ENCODE measurements around the gene CHM. TPM values are rescaled to one million over a fixed set of nuclear protein-coding genes. Genes with fewer than 3 reads are reported as not detected.

Gene CHM, protein sequence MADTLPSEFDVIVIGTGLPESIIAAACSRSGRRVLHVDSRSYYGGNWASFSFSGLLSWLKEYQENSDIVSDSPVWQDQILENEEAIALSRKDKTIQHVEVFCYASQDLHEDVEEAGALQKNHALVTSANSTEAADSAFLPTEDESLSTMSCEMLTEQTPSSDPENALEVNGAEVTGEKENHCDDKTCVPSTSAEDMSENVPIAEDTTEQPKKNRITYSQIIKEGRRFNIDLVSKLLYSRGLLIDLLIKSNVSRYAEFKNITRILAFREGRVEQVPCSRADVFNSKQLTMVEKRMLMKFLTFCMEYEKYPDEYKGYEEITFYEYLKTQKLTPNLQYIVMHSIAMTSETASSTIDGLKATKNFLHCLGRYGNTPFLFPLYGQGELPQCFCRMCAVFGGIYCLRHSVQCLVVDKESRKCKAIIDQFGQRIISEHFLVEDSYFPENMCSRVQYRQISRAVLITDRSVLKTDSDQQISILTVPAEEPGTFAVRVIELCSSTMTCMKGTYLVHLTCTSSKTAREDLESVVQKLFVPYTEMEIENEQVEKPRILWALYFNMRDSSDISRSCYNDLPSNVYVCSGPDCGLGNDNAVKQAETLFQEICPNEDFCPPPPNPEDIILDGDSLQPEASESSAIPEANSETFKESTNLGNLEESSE
- polyA plus RNA-seq: 1 to 10 TPM; 5.8 to 9.7 (median 5.9) TPM

DNA sequence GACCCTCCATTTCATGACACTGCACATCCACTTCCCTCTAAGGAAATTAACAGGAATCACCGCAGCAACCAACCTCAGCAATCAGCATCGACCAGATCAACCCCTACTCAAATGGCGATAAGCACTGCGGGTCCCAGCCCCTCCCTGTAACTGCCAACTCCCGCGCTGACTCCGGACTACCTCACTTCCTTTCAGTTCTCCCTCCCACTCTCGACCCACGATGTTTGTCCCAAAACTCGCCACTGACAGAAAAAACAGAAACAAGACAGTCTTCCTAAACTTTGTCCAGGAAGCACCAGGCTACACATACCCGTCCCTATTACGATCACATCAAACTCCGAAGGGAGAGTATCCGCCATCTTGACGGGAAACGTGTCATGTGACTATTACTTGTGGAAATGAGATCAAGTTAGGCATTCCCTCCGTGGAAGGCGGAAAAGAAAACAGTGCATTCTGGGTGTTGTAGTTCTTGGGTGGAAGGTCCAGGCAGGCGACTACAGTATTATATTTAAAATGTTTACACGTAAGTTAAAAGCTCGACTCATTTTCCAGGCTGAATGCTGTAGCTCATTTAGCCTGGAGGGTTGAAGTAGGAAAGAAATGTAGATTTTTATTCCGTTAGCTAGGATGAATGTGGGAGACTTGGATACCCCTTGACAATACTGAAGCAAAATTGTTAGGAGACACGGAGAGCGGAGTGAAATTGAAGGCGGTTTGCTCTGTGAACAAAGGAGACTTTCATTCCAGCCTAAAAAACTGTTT is at the start of gene CHM:
TSS of gene CHM (minus strand) at position 385 of the 762 bp plus-strand sequence. CDS start at position 359, 26 bp downstream.
- H3K27me3 Mint-ChIP-seq (ENCODE audit: low read depth in 3 of 3): peaks cover 2 to 10% (median 4%) of the 10 kb centered on the region in 3 donors
- H3K36me3 Mint-ChIP-seq: no peaks in the 10 kb centered on the region
- no peaks in the 10 kb centered on the region for H3K9me3 Mint-ChIP-seq
- DNase-seq: peak; percentile 66 to 73 (median 72)
- peak within 1 kb of the TSS in 1 of 5 donors; percentile 42 for H3K4me3 Mint-ChIP-seq
- peaks cover 3 to 4% of the 10 kb centered on the region in 2 donors for H3K4me1 Mint-ChIP-seq
- H3K27ac Mint-ChIP-seq: no peak within 1 kb of the TSS

DNA sequence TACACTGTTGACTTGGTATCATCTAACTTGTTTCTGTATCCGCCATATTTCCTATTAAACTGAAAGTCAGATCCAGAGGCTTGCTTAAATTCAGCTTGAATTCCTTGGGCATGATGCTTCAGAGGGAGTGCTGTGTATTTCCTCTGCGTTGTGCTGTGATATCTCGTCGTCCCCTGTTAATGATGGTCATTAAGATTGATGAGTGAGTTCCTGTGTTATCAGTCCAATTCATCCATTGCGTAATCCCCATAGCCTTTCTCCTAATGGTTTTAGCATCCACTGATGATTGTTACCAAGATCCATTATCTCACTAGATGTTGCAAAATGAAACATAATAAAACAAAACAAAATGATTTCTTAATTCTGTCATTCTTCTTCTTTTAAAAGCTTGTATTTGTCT is 31.3 kb upstream of the CHM start:
- DNase-seq: no peak
- Mint-ChIP-seq H3K4me1 (no peaks in the 10 kb centered on the region), H3K36me3 (no peaks in the 10 kb centered on the region), H3K27me3 (ENCODE audit: low read depth in 3 of 3) (peaks cover 0 to 5% (median 0%) of the 10 kb centered on the region in 3 donors), H3K27ac (no peak overlapping the region), H3K4me3 (no peak overlapping the region), H3K9me3 (peaks cover 0 to 7% (median 0%) of the 10 kb centered on the region in 6 donors)

DNA sequence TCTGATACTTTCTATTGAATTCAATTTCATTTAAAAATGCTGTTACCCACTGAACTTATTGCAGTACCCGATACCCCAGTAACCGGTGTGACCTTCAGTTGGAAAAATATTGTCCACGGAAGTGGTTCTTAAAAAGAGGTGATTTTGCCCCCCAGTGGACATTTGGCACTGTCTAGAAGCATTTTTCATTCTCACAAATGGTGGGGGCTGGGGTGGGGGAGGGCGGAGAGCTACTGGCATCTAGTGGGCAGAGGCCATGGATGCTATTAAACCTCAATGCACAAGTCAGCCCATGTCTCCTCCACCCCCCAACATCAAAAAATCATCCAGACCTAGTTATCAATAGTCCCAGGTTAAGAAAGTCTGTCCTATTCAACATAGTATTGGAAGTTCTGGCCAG is 19.6 kb upstream of the CHM start:
- no peak for DNase-seq
- H3K9me3 Mint-ChIP-seq: peaks cover 0 to 1% (median 0%) of the 10 kb centered on the region in 6 donors
- H3K27ac Mint-ChIP-seq: no peak overlapping the region
- H3K4me3 Mint-ChIP-seq: no peak overlapping the region
- no peaks in the 10 kb centered on the region for H3K4me1 Mint-ChIP-seq
- H3K27me3 Mint-ChIP-seq (ENCODE audit: low read depth in 3 of 3): peaks cover 0 to 7% (median 6%) of the 10 kb centered on the region in 3 donors
- H3K36me3 Mint-ChIP-seq: no peaks in the 10 kb centered on the region

DNA sequence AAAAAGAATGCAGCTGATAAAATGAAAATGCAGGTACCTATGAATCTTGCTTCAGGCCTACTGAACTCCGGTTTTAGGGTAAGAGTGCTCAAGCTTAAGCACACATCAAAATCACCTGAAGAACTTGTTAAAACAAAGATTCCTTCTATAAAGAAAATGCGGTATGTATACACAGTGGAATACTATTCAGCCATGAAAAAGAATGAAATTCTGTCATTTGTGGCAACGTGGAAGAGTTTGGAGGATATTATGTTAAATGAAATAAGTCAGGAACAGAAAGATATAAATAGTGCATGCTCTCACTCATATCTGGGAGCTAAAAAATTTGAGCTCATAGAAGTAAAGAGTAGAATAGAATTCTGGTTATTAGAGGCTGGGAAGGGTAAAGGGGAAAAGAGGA is 14.0 kb upstream of the CHM start:
- no peak for DNase-seq
- Mint-ChIP-seq H3K27ac (no peak overlapping the region), H3K4me3 (no peak overlapping the region), H3K9me3 (peaks cover 0 to 1% (median 0%) of the 10 kb centered on the region in 6 donors), H3K27me3 (ENCODE audit: low read depth in 3 of 3) (peaks cover 5 to 8% (median 5%) of the 10 kb centered on the region in 3 donors), H3K4me1 (no peaks in the 10 kb centered on the region), H3K36me3 (no peaks in the 10 kb centered on the region)

DNA sequence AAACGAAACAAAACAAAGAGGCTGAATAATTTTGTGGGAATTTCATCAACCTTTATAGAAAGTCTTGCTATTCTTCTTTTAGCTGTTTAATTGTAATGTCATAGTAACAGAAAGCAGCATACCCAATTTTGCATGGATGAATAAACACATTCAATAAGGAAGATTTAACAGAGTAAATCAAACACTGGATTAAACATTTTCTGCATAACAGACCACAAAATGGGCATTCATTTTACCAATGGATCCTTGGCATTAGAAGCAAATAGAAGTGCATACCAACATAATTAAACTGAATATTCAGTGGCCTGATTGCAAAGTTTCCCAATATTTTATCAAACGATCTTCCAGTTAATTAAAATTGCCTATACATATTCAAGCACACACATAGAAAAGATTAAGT is 4.4 kb upstream of the CHM start:
- H3K27me3 Mint-ChIP-seq (ENCODE audit: low read depth in 3 of 3): peaks cover 5 to 10% (median 5%) of the 10 kb centered on the region in 3 donors
- H3K27ac Mint-ChIP-seq: no peak overlapping the region
- H3K9me3 Mint-ChIP-seq: peaks cover 0 to 1% (median 0%) of the 10 kb centered on the region in 6 donors
- no peak overlapping the region for H3K4me3 Mint-ChIP-seq
- no peaks in the 10 kb centered on the region for H3K36me3 Mint-ChIP-seq
- DNase-seq: no peak
- H3K4me1 Mint-ChIP-seq: peaks cover 0 to 4% of the 10 kb centered on the region in 2 donors

DNA sequence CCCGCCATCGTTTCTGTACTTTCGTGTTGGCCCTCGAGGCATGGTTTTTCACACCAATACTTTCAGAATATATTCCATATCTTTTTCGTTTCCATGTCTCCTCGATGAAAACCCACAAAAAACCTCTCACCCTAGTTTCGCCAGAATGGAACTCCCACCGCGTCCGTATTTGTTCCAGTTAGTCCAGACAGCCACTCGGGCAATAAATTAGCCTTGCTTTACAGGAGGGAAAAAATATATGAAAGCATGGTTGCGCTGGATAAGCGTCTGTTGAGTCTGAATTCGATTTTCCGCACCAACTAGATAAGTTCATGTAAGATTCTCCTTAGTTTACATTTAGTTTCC is 550 bp upstream of the CHM start:
- Mint-ChIP-seq H3K4me3 (no peak overlapping the region), H3K4me1 (peaks cover 3 to 4% of the 10 kb centered on the region in 2 donors), H3K36me3 (no peaks in the 10 kb centered on the region), H3K9me3 (peaks cover 0 to 1% (median 0%) of the 10 kb centered on the region in 6 donors), H3K27ac (no peak overlapping the region), H3K27me3 (ENCODE audit: low read depth in 3 of 3) (peaks cover 2 to 10% (median 4%) of the 10 kb centered on the region in 3 donors)
- DNase-seq: no peak

DNA sequence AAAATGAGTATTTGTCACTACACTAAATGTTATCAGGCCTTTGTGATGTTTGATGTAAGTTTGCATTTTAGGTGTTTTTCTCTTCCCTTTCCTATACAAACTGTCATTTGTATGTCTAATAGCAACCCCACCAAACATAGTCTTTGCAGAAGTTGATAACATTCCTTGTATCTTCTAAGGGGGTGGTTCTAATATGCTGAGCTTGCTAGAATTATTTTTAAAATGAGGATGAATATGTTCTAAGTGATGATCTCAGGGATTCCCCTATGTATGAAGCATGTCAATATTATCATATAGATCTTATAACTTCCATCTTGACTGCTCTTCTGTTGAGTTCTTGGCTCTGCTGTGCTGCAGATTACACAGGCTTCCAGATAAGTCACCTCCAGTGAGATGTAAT is 3.1 kb downstream of the CHM start:
- no peaks in the 10 kb centered on the region for H3K36me3 Mint-ChIP-seq
- no peak overlapping the region for H3K4me3 Mint-ChIP-seq
- no peak overlapping the region for H3K27ac Mint-ChIP-seq
- H3K27me3 Mint-ChIP-seq (ENCODE audit: low read depth in 3 of 3): peaks cover 1 to 9% (median 2%) of the 10 kb centered on the region in 3 donors
- no peaks in the 10 kb centered on the region for H3K9me3 Mint-ChIP-seq
- no peak for DNase-seq
- H3K4me1 Mint-ChIP-seq: peaks cover 4 to 5% of the 10 kb centered on the region in 2 donors

DNA sequence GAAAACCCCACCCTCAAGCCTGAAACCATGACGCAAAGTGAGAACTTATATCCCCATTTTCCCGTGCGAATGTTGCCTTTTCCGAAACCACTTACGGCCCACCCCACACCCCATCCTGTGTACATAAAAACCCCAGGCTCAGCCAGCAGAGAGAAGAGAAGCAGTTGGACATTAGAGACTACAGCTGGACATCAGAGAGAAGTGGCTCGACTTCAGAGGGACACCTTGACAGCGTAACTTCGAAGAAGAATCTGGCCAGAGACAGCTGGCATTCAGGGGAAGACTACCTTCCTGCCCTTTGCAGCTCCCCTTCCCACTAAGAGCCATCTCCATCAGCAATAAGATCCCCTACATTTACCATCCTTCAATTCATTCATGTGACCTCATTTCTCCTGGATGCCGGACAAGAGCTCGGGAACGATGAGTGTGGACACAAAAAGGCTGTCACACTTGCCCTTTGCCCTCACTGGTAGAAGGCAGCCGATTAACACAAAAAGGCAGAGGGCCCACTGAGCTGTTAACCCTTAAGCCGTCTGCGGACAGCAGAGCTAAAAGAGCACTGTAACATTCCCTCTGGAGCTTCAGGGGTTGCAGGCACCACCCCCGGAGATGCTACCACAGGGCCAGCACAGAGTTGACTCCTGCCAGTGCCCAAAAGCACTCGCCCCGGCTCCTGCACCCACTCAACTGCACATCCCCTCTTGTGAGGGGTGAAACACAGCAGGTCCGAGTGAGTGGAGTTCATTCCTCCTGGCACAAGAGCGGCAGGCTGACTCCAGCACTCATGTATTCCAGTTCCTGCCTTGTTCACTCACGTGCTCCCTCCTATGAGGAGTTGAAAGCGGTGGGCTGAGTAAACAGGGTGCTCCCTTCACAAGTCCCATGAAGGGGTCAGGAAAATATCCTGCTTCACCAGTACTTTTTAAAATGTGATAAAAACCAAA is 7.5 kb downstream of the CHM start:
- H3K27ac Mint-ChIP-seq: peak overlapping the region in 1 of 6 donors; percentile 11
- no peaks in the 10 kb centered on the region for H3K9me3 Mint-ChIP-seq
- H3K4me1 Mint-ChIP-seq: peaks cover 8 to 13% of the 10 kb centered on the region in 2 donors
- no peaks in the 10 kb centered on the region for H3K36me3 Mint-ChIP-seq
- H3K27me3 Mint-ChIP-seq (ENCODE audit: low read depth in 3 of 3): peaks cover 0 to 8% (median 1%) of the 10 kb centered on the region in 3 donors
- DNase-seq: no peak
- no peak overlapping the region for H3K4me3 Mint-ChIP-seq

DNA sequence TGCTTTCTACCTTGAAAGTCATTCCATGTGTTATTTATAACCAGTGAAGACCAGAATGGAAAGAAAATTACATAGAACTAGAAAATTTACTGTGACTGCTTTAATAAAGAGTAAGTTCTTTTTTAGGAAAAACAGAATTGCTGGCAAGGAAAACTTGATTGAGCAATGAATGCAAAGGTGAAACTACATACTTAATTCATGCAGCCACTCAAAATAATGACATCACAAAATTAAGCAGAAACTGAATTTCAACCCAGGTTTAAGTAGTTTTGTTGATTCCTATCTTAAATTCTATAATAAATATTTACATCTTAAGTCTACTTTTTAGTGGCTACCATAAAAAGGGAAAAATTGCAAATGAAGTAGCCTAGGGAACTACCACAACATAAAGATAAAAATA is 14.0 kb downstream of the CHM start:
- Mint-ChIP-seq H3K36me3 (no peaks in the 10 kb centered on the region), H3K27me3 (ENCODE audit: low read depth in 3 of 3) (peaks cover 0 to 5% (median 1%) of the 10 kb centered on the region in 3 donors), H3K27ac (no peak overlapping the region), H3K4me1 (peaks cover 9 to 21% of the 10 kb centered on the region in 2 donors), H3K9me3 (no peaks in the 10 kb centered on the region), H3K4me3 (no peak overlapping the region)
- no peak for DNase-seq

DNA sequence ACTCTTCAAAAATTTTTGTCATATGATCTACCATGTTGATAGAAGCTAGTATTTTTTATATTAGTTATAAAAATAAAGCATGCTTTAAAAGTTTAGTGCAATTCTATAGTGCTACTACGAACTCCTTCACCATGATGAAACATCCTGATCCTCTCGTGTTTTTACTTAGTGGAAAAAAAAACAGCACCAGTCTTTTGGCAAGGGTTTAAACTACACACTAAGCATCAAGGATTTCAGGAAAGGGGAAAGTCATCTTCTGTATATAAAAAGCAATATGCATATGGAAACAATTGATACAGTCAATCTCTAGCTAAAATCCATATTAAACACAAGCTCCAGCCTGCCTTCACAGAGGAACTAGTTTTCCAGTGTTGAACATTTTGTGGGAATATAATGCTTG is 18.7 kb downstream of the CHM start:
- Mint-ChIP-seq H3K4me3 (no peak overlapping the region), H3K9me3 (peaks cover 0 to 2% (median 0%) of the 10 kb centered on the region in 6 donors)
- DNase-seq: no peak

DNA sequence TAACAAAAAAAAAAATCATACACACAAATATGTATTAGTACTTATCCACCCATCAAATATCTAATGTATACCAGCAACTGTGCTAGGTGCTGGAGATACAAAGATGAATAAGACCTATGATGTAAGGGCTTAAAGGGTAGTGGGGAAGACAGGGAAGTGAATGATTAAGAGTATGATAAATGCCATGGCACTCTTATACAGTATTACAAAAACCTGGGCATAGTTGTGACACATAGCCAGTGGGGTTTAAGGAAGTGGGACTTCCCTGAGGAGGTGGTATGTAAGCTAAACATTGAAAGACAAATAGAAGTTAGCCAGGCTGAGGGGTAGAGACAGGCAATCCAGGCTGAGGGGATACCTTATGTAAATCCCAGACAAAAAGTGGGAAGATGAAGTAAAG is 23.5 kb downstream of the CHM start:
- Mint-ChIP-seq H3K4me3 (no peak overlapping the region), H3K9me3 (peaks cover 0 to 2% (median 0%) of the 10 kb centered on the region in 6 donors), H3K4me1 (no peaks in the 10 kb centered on the region), H3K36me3 (peaks cover 0 to 3% (median 0%) of the 10 kb centered on the region in 3 donors), H3K27ac (no peak overlapping the region), H3K27me3 (ENCODE audit: low read depth in 3 of 3) (no peaks in the 10 kb centered on the region)
- no peak for DNase-seq

More for the DNA sequence above, 18.7 kb downstream of the CHM start:
- no peaks in the 10 kb centered on the region for H3K4me1 Mint-ChIP-seq
- peaks cover 0 to 3% (median 0%) of the 10 kb centered on the region in 3 donors for H3K27me3 Mint-ChIP-seq (ENCODE audit: low read depth in 3 of 3)
- H3K27ac Mint-ChIP-seq: no peak overlapping the region
- peaks cover 0 to 3% (median 0%) of the 10 kb centered on the region in 3 donors for H3K36me3 Mint-ChIP-seq

DNA sequence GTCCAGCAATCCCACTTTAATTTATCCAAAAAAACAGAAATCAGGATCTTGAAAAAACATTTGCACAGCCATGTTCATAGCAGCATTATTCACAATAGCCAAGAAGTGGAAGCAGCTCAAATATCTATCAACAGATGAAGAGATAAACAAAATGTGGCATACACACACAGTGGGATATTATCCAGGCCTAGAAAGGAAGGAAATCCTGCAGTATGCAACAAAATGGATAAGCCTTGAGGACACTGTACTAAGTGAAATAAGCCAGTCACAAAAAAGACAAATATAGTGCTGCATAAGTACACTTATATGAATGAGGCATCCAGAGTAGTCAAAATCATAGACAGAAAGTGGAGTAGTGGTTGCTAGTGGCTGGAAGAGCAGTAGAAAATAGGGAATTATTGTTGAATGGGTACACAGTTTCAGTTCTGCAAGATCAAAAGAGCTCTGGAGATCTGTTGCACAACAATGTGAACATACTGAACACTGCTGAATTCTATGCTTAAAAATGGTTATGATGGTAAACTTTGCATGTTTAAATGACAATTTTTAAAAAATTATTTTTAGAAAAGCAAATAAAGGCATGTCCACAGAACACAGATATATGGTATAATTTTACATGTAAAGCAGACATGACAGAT is 25.6 kb downstream of the CHM start:
- Mint-ChIP-seq H3K27ac (no peak overlapping the region), H3K27me3 (ENCODE audit: low read depth in 3 of 3) (no peaks in the 10 kb centered on the region), H3K4me3 (no peak overlapping the region), H3K4me1 (no peaks in the 10 kb centered on the region), H3K36me3 (peaks cover 0 to 9% (median 8%) of the 10 kb centered on the region in 3 donors), H3K9me3 (peaks cover 0 to 2% (median 0%) of the 10 kb centered on the region in 6 donors)
- no peak for DNase-seq
